GM12878 (cell line): ENCODE results near the gene CCDC80. TPM values are rescaled to one million over a fixed set of nuclear protein-coding genes. Genes with fewer than 3 reads are reported as not detected.

Experiments
- ATAC-seq: fragments of 200-7000 bp; cut with Tn5 transposase; 3 replicates; pipeline ENCODE4 v1.9.1; 2020; ENCODE audit warnings: mild to moderate bottlenecking, moderate library complexity
- BruUV-seq: library from RNA; stranded (reverse); fragments of 400-500 nt; replicated peaks from 2 replicates; lab custom pipeline; 2021; lab: Mats Ljungman, UMichigan
- CTCF ChIA-PET: fragments of 300-600 bp; sonication (Branson Sonifier 250); formaldehyde crosslinking; extraction: SDS; loops from one replicate; lab custom pipeline; 2021; ENCODE audit warnings: inconsistent platforms; lab: Yijun Ruan, JAX
- POLR2A ChIA-PET: fragments of 350-600 bp; formaldehyde crosslinking; extraction: SDS; loops from one replicate; lab custom pipeline; 2021; ENCODE audit warnings: inconsistent platforms; lab: Charles Lee
- RAD21 ChIA-PET: fragments of 300-600 bp; sonication (Branson Sonifier 250); formaldehyde crosslinking; loops from one replicate; lab custom pipeline; 2023; ENCODE audit warnings: antibody characterized with exemption; ENCODE audit not compliant: unreplicated experiment; lab: Charles Lee
- SMC1A ChIA-PET: fragments of 300-600 bp; sonication (Branson Sonifier 250); formaldehyde crosslinking; loops from one replicate; lab custom pipeline; 2023; ENCODE audit not compliant: unreplicated experiment, uncharacterized antibody; lab: Charles Lee
- DNase-seq: peaks from one replicate; pipeline ENCODE4 v3.0.0-alpha.2; 2011; ENCODE audit warnings: low read depth, low spot score
- FAIRE-seq: peaks from 3 replicates; lab custom pipeline; 2011; peaks lifted over from hg19 to GRCh38; lab: Jason Lieb, UNC
- H2AFZ ChIP-seq: 2 replicates; pipeline ENCODE4 v1.6.0; 2011; ENCODE audit warnings: low read depth, low read length, control low read depth; ENCODE audit not compliant: control insufficient read depth
- H3K27ac ChIP-seq: 2 replicates; pipeline ENCODE4 v1.5.1; 2011; ENCODE audit warnings: control low read depth; ENCODE audit not compliant: control insufficient read depth, insufficient read depth
- H3K27me3 ChIP-seq, 2 experiments: replicated peaks in 1 of 2; 2 replicates each; pipeline versions ENCODE4 v1.6.0 to v1.6.1; 2011; ENCODE audit warnings: low read length in 1 of 2; ENCODE audit not compliant: control insufficient read depth in 2 of 2, insufficient read depth in 2 of 2
- H3K36me3 ChIP-seq, 2 experiments: 2 replicates each; pipeline ENCODE4 v1.5.1; 2011; ENCODE audit warnings: low read length in 1 of 2; ENCODE audit not compliant: control insufficient read depth in 2 of 2, insufficient read depth in 2 of 2
- H3K4me1 ChIP-seq: 2 replicates; pipeline ENCODE4 v1.6.1; 2011; ENCODE audit warnings: mild to moderate bottlenecking, low read length, moderate library complexity, mixed read lengths; ENCODE audit not compliant: control insufficient read depth, insufficient read depth
- H3K4me2 ChIP-seq: 2 replicates; pipeline ENCODE4 v1.6.0; 2011; ENCODE audit warnings: control low read depth; ENCODE audit not compliant: control insufficient read depth, insufficient read depth
- H3K4me3 ChIP-seq: fragments of 200-600 bp; sonication (generic); 2 replicates; pipeline ENCODE4 v1.5.1; 2016
- H3K79me2 ChIP-seq: 2 replicates; pipeline ENCODE4 v1.6.0; 2011; ENCODE audit warnings: low read length; ENCODE audit not compliant: control insufficient read depth, insufficient read depth
- H3K9ac ChIP-seq: 2 replicates; pipeline ENCODE4 v1.8.0; 2011; ENCODE audit warnings: low read length, control low read depth, mixed read lengths; ENCODE audit not compliant: control insufficient read depth, insufficient read depth
- H3K9me3 ChIP-seq: replicated peaks from 3 replicates; pipeline ENCODE4 v1.5.1; 2011; ENCODE audit warnings: mild to moderate bottlenecking, low read length; ENCODE audit not compliant: control insufficient read depth, insufficient read depth
- H4K20me1 ChIP-seq: 2 replicates; pipeline ENCODE4 v1.6.0; 2011; ENCODE audit not compliant: control insufficient read depth, insufficient read depth
- ASH2L ChIP-seq: fragments of 300-600, 200-600 bp; sonication (generic); IDR thresholded peaks from 2 replicates; pipeline ENCODE4 v1.6.1; 2017; ENCODE audit warnings: low read depth, mild to moderate bottlenecking, borderline replicate concordance
- ELK1 ChIP-seq: IDR thresholded peaks from 2 replicates; pipeline ENCODE4 v1.6.1; 2012; ENCODE audit warnings: low read depth, low read length, improper control_type of control experiment
- FOXM1 ChIP-seq: IDR thresholded peaks from 2 replicates; pipeline ENCODE4 v1.6.1; 2012; ENCODE audit warnings: low read depth, mild to moderate bottlenecking, inconsistent platforms, low read length, moderate library complexity
- HDAC6 ChIP-seq: fragments of 200-600 bp; sonication (generic); IDR thresholded peaks from one replicate; pipeline ENCODE4 v1.8.0; 2017; ENCODE audit warnings: antibody characterized with exemption; ENCODE audit not compliant: unreplicated experiment
- HSF1 ChIP-seq: fragments of 150-350 bp; IDR thresholded peaks from 2 replicates; pipeline ENCODE4 v1.6.1; 2014; ENCODE audit warnings: mild to moderate bottlenecking, low read depth, low read length
- JUND ChIP-seq: IDR thresholded peaks from 2 replicates; pipeline ENCODE4 v1.6.1; 2012; ENCODE audit warnings: low read depth, mild to moderate bottlenecking, low read length, improper control_type of control experiment, moderate library complexity
- POLR2AphosphoS5 ChIP-seq: IDR thresholded peaks from 2 replicates; pipeline ENCODE4 v1.6.1; 2011; ENCODE audit warnings: mild to moderate bottlenecking, low read length, inconsistent platforms
- RFX5 ChIP-seq: IDR thresholded peaks from 2 replicates; pipeline ENCODE4 v1.6.1; 2011; ENCODE audit warnings: low read depth, low read length, improper control_type of control experiment
- SREBF1 ChIP-seq: IDR thresholded peaks from 2 replicates; pipeline ENCODE4 v1.6.1; 2012; ENCODE audit warnings: mild to moderate bottlenecking, low read length
- SREBF2 ChIP-seq: IDR thresholded peaks from 2 replicates; pipeline ENCODE4 v1.6.1; 2012; ENCODE audit warnings: mild to moderate bottlenecking, low read length
- TARDBP ChIP-seq: IDR thresholded peaks from 2 replicates; pipeline ENCODE4 v1.6.1; 2016; ENCODE audit warnings: borderline replicate concordance
- YBX1 ChIP-seq: fragments of 450-650 bp; IDR thresholded peaks from 2 replicates; pipeline ENCODE4 v1.6.1; 2016; ENCODE audit warnings: antibody characterized with exemption
- WGBS: methylation state at CpG from one replicate; pipeline ENCODE4 v1.1.6; 2016; ENCODE audit warnings: low lambda C conversion rate; ENCODE audit not compliant: insufficient replicate concordance, insufficient coverage; ENCODE audit errors: missing lambda C conversion rate; 5-methylcytosine and 5-hydroxymethylcytosine counted together
- in situ Hi-C: fragments of 300-500 bp; cut with MboI; formaldehyde crosslinking; loops from 9 replicates; pipeline ENCODE4 v1.14.3; 2018; ENCODE audit warnings: mixed read lengths
- intact Hi-C: fragments of 100-400 bp; cut with micrococcal nuclease; formaldehyde crosslinking; loops from one replicate; pipeline ENCODE4 v1.14.2; 2022; ENCODE audit not compliant: unreplicated experiment
- polyA plus RNA-seq, 11 experiments: library from polyadenylated mRNA; depleted of rRNA in 4 of 11; unstranded in 6 of 11; stranded (reverse) in 5 of 11; fragments of >200 nt; fragmentation: Nextera tagmentation in 4 of 11; fragmentation: Illumina TruSeq in 1 of 11; extraction: Ambion mirVana in 4 of 11; extraction: Trizol in 1 of 11; gene quantifications; 1 replicate in 1 of 11; 2 replicates in 10 of 11; pipeline versions ENCODE4 v1.2.1 to v1.2.3, GENCODE V29; 2011 to 2016; ENCODE audit warnings: inconsistent platforms in 2 of 11, missing spikeins in 2 of 11, low read depth in 1 of 11
- total RNA-seq, 4 experiments: library from RNA; depleted of rRNA in 3 of 4; stranded (reverse); fragments of >200 nt in 3 of 4; fragmentation: Illumina TruSeq in 1 of 4; extraction: Trizol in 1 of 4; gene quantifications; 2 replicates each; pipeline versions ENCODE4 v1.2.1 to v1.2.3, GENCODE V29; 2013 to 2021

The CCDC80 gene
- total and polyA plus RNA-seq, 10 of the 15 experiments (the other 5 are each of a cell fraction or from before 2014, with no cell fraction given), result 0.01 to 0.59 (median 0.21) TPM; not detected in 5

- CTCF ChIA-PET, result interaction anchor here (1.0 to 1.8 kb wide), 3 partner anchors 9 to 56 kb away, joined by 3 to 6 read pairs (median 5); no protein-coding TSS in a partner anchor
- H3K9me3 ChIP-seq, result no peaks in the 10 kb centered on the region
- no peak overlapping the region for H2AFZ ChIP-seq
- no peak overlapping the region for H3K4me3 ChIP-seq
- no peak for FAIRE-seq
- H4K20me1 ChIP-seq, result no peaks in the 10 kb centered on the region
- RAD21 ChIA-PET, result interaction anchor here (0.9 to 1.4 kb wide), 4 partner anchors 9 to 372 kb away, joined by 3 to 7 read pairs (median 4); no protein-coding TSS in a partner anchor
- TF ChIP-seq JUND (no peak), ELK1 (no peak), POLR2AphosphoS5 (no peak), TARDBP (no peak), ASH2L (no peak), RFX5 (no peak), YBX1 (no peak), FOXM1 (no peak), HDAC6 (no peak), SREBF1 (no peak), SREBF2 (no peak), HSF1 (no peak)
- TF ChIP-seq, all 136 proteins: peak for 0
- no peaks in the 10 kb centered on the region for H3K79me2 ChIP-seq
- H3K4me2 ChIP-seq, result no peak overlapping the region
- intact Hi-C loops, result no loop called here
- BruUV-seq, result no TSS peak
- H3K27ac ChIP-seq, result no peak overlapping the region
- H3K36me3 ChIP-seq, result no peaks in the 10 kb centered on the region
- SMC1A ChIA-PET, result interaction anchor here (0.7 to 1.0 kb wide), 2 partner anchors 97 to 338 kb away, joined by 3 read pairs; no protein-coding TSS in a partner anchor
- peaks cover 7% of the 10 kb centered on the region for H3K4me1 ChIP-seq
- WGBS, result 71% methylated on average over 4 of the region's 4 CpGs
- POLR2A ChIA-PET, result interaction anchor here (0.9 kb wide), 1 partner anchor 85 kb away, joined by 3 read pairs; no protein-coding TSS in a partner anchor
- no peak overlapping the region for H3K9ac ChIP-seq
- DNase-seq (no peak), ATAC-seq (no peak)
- in situ Hi-C loops, result no loop called here
- peaks cover 0 to 1% of the 10 kb centered on the region in 2 experiments; a peak in 2 of 4 replicates for H3K27me3 ChIP-seq
Measured at GRCh38 chr3:112637700-112638099, 3.2 kb downstream of the CCDC80 start.
